Endothelial cell of umbilical vein (primary cell): ENCODE measurements around the gene TIGD1. TPM values are rescaled to one million over a fixed set of nuclear protein-coding genes. Genes with fewer than 3 reads are reported as not detected.

Experiments
- BruUV-seq: library from RNA; stranded (reverse); fragments of 400-500 nt; replicated peaks from 2 replicates; lab custom pipeline; 2021; lab: Mats Ljungman, UMichigan
- CTCF ChIA-PET: fragments of 300-600, 350-600 bp; sonication (Branson Sonifier 250); formaldehyde crosslinking; loops from one replicate; lab custom pipeline; 2021; ENCODE audit warnings: antibody characterized with exemption, inconsistent platforms; lab: Charles Lee
- POLR2A ChIA-PET: fragments of 300-600, 350-600 bp; sonication (Branson Sonifier 250); formaldehyde crosslinking; loops from one replicate; lab custom pipeline; 2021; ENCODE audit warnings: antibody characterized with exemption, inconsistent platforms; lab: Charles Lee
- DNase-seq: peaks from one replicate; pipeline ENCODE4 v3.0.0-alpha.2; 2011; ENCODE audit warnings: low read depth, low spot score
- FAIRE-seq: peaks from 2 replicates; lab custom pipeline; 2011; peaks lifted over from hg19 to GRCh38; lab: Jason Lieb, UNC
- H2AFZ ChIP-seq: 2 replicates; pipeline ENCODE4 v1.6.0; 2012; ENCODE audit warnings: low read depth, low read length, control low read depth, inconsistent platforms
- H3K27ac ChIP-seq: 2 replicates; pipeline ENCODE4 v1.5.1; 2011; ENCODE audit warnings: low read depth, mild to moderate bottlenecking, control low read depth, low read length, moderate library complexity; ENCODE audit not compliant: insufficient read depth
- H3K27me3 ChIP-seq, 2 experiments: 2 replicates each; pipeline versions ENCODE4 v1.6.0 to v1.6.1; 2011; ENCODE audit warnings: low read length in 2 of 2, mixed read lengths in 1 of 2; ENCODE audit not compliant: control insufficient read depth in 2 of 2, insufficient read depth in 2 of 2
- H3K36me3 ChIP-seq, 2 experiments: 2 replicates in 1 of 2; 3 replicates in 1 of 2; pipeline ENCODE4 v1.5.1; 2011; ENCODE audit warnings: low read length in 2 of 2, mild to moderate bottlenecking in 1 of 2, moderate library complexity in 1 of 2; ENCODE audit not compliant: control insufficient read depth in 2 of 2, insufficient read depth in 2 of 2; ENCODE audit errors: extremely low read depth in 1 of 2
- H3K4me1 ChIP-seq: 3 replicates; pipeline ENCODE4 v1.5.1; 2011; ENCODE audit warnings: mild to moderate bottlenecking, low read length; ENCODE audit not compliant: control insufficient read depth, insufficient read depth; ENCODE audit errors: extremely low read depth
- H3K4me2 ChIP-seq: 2 replicates; pipeline ENCODE4 v1.6.1; 2011; ENCODE audit warnings: low read length, control low read depth, mixed read lengths; ENCODE audit not compliant: insufficient read depth
- H3K4me3 ChIP-seq, 3 experiments: fragments of 200-600 bp in 1 of 3; sonication (generic), shearing (Covaris generic) in 1 of 3; replicated peaks in 1 of 3; 2 replicates each; pipeline ENCODE4 v1.5.1; 2011 to 2016; ENCODE audit warnings: control low read depth in 3 of 3, low read length in 3 of 3, mild to moderate bottlenecking in 2 of 3, inconsistent platforms in 1 of 3, low read depth in 1 of 3, moderate library complexity in 1 of 3; ENCODE audit not compliant: insufficient read depth in 1 of 3
- H3K79me2 ChIP-seq: 2 replicates; pipeline ENCODE4 v1.6.0; 2012; ENCODE audit warnings: low read length, inconsistent platforms; ENCODE audit not compliant: control insufficient read depth, insufficient read depth
- H3K9ac ChIP-seq: replicated peaks from 2 replicates; pipeline ENCODE3; 2011; ENCODE audit warnings: low read length, control low read depth; ENCODE audit not compliant: insufficient read depth; ENCODE audit errors: extremely low read depth
- H3K9me1 ChIP-seq: replicated peaks from 3 replicates; pipeline ENCODE4 v1.6.0; 2011; ENCODE audit warnings: mild to moderate bottlenecking, low read length; ENCODE audit not compliant: control insufficient read depth, insufficient read depth; ENCODE audit errors: extremely low read depth
- H3K9me3 ChIP-seq: replicated peaks from 2 replicates; pipeline ENCODE4 v1.5.1; 2012; ENCODE audit warnings: low read length, inconsistent platforms; ENCODE audit not compliant: control insufficient read depth, insufficient read depth
- H4K20me1 ChIP-seq: replicated peaks from 2 replicates; pipeline ENCODE3; 2011; ENCODE audit warnings: mild to moderate bottlenecking, low read length; ENCODE audit not compliant: control insufficient read depth, insufficient read depth; ENCODE audit errors: extremely low read depth
- EZH2 ChIP-seq: IDR thresholded peaks from 2 replicates; pipeline ENCODE4 v1.6.1; 2012; ENCODE audit warnings: borderline replicate concordance, low read depth, mild to moderate bottlenecking, moderate library complexity, low read length, inconsistent platforms; ENCODE audit not compliant: severe bottlenecking
- FOS ChIP-seq: IDR thresholded peaks from 2 replicates; pipeline ENCODE4 v1.6.1; 2011; ENCODE audit warnings: mild to moderate bottlenecking, low read length, moderate library complexity, borderline replicate concordance; ENCODE audit not compliant: insufficient read depth
- GATA2 ChIP-seq: IDR thresholded peaks from 2 replicates; pipeline ENCODE4 v1.7.0; 2011; ENCODE audit warnings: low read depth, mild to moderate bottlenecking, moderate library complexity, mixed read lengths, low read length; ENCODE audit not compliant: insufficient read length, insufficient read depth
- JUN ChIP-seq: IDR thresholded peaks from 2 replicates; pipeline ENCODE4 v1.6.1; 2011; ENCODE audit warnings: borderline replicate concordance, low read depth; ENCODE audit not compliant: insufficient read length, insufficient read depth
- MAX ChIP-seq: IDR thresholded peaks from 2 replicates; pipeline ENCODE4 v1.6.1; 2011; ENCODE audit not compliant: insufficient read depth, insufficient read length
- MYC ChIP-seq: IDR thresholded peaks from one replicate; pipeline ENCODE4 v1.6.1; 2011; ENCODE audit warnings: mild to moderate bottlenecking, low read depth, low read length
- POLR2A ChIP-seq: IDR thresholded peaks from 2 replicates; pipeline ENCODE4 v1.6.1; 2012; ENCODE audit warnings: low read depth, mild to moderate bottlenecking, control low read depth, low read length
- dilution Hi-C: fragments of 300-500 bp; cut with MboI; formaldehyde crosslinking; loops from one replicate; pipeline ENCODE4 v1.15.0; 2019; ENCODE audit warnings: low sequenced_read_pairs; ENCODE audit not compliant: extremely low pct_ligation_motif_present
- intact Hi-C: fragments of 100-400 bp; cut with micrococcal nuclease; formaldehyde crosslinking; loops from one replicate; pipeline ENCODE4 v1.10.0; 2022
- polyA plus RNA-seq, 4 experiments: library from polyadenylated mRNA; depleted of rRNA in 3 of 4; stranded (reverse) in 3 of 4; unstranded in 1 of 4; fragments of >200 nt; gene quantifications; 2 replicates each; pipeline versions ENCODE4 v1.2.1 to v1.2.3, GENCODE V29; 2011 to 2012; ENCODE audit warnings: missing spikeins in 1 of 4
- total RNA-seq: library from RNA; stranded (reverse); gene quantifications from 2 replicates; pipeline ENCODE4 v1.2.3, GENCODE V29; 2021

The TIGD1 gene
- total and polyA plus RNA-seq, 2 donors (not counting 3 experiments of a cell fraction or from before 2014, with no cell fraction given) = 1.6 to 3.3 TPM

DNA sequence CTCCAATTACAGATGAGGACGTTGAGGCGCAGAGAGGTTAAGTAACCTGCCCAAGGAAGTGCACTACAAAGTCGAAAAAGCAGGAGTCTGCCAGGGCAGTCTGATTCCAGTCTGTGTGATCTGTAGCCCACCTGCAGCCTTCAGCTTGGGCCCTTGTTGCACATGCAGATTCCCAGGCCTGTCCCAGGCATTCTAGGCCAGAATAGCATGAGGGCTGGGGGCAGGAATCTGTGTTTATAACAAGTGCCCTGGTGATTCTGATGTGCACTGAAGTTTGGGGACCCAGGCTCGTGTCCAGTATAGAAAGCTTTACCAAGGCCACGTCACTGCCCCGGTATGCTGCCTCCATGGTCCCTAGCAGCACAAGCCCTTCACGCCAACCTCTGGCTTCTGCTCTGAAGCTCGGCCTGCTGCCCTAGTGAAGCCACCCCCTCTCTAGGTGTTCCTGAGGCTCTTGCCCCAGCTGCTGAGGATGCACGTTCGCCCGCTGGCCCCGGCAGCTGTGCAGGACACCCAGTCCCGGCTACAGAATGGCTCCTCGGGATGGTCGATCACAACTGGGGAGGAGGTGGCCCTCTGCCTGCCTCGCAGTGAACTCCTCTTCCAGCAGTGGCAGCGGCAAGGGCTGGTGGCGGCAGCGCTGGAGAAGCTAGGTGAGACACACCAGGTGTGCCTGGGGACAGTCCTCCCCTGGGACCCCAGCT, 6.3 kb downstream of the TIGD1 start:
- no peak for TF ChIP-seq MYC
- TF ChIP-seq GATA2 = no peak
- H3K27me3 ChIP-seq = no peaks in the 10 kb centered on the region
- no peak overlapping the region for H3K9ac ChIP-seq
- no peaks in the 10 kb centered on the region for H4K20me1 ChIP-seq
- intact Hi-C loops = no loop called here
- H3K4me2 ChIP-seq = no peak overlapping the region
- peaks cover 2% of the 10 kb centered on the region for H3K79me2 ChIP-seq
- no peak overlapping the region for H2AFZ ChIP-seq
- H3K4me3 ChIP-seq = no peak overlapping the region
- DNase-seq = no peak
- no peak for FAIRE-seq
- no peaks in the 10 kb centered on the region for H3K36me3 ChIP-seq
- ChIA-PET CTCF (no interaction called here), POLR2A (no interaction called here)
- dilution Hi-C loops = no loop called here
- H3K4me1 ChIP-seq = no peaks in the 10 kb centered on the region
- no peak overlapping the region for H3K27ac ChIP-seq
- H3K9me1 ChIP-seq = no peaks in the 10 kb centered on the region
- BruUV-seq = no TSS peak
- no peaks in the 10 kb centered on the region for H3K9me3 ChIP-seq

DNA sequence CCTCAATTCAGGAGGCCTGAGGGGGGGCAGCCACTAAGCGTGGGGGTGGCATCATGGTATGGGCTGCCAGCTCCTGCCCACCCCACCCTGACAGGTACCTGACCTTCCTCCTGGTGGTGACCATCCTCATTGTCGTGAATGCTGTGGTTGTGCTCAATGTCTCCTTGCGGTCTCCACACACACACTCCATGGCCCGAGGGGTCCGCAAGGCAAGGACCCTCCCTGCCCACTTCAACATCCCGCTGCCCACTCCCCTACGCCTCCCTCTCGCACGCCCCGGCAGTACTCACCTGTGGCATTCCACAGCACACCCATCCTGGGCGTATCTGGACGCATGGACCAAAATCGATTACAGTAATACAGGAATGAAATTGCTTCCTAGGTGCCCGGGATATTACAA, 6.9 kb downstream of the TIGD1 start:
- ChIA-PET CTCF (no interaction called here), POLR2A (no interaction called here)
- Histone ChIP-seq H3K79me2 (peaks cover under 1% of the 10 kb centered on the region), H3K36me3 (no peaks in the 10 kb centered on the region), H3K9me3 (no peaks in the 10 kb centered on the region), H3K27me3 (no peaks in the 10 kb centered on the region), H3K9me1 (no peaks in the 10 kb centered on the region), H3K9ac (no peak overlapping the region), H4K20me1 (no peaks in the 10 kb centered on the region), H3K4me2 (no peak overlapping the region), H3K4me1 (no peaks in the 10 kb centered on the region), H3K27ac (no peak overlapping the region), H3K4me3 (no peak overlapping the region), H2AFZ (no peak overlapping the region)
- FAIRE-seq (no peak), DNase-seq (no peak)
- TF ChIP-seq MAX (no peak), EZH2 (no peak), JUN (no peak), POLR2A (no peak), FOS (no peak), MYC (no peak), GATA2 (no peak)
- intact Hi-C loops = no loop called here
- no TSS peak for BruUV-seq
- dilution Hi-C loops = no loop called here
